Heart left ventricle (tissue), 16 donors: Measurements from ENCODE around the gene AJAP1. TPM values are rescaled to one million over a fixed set of nuclear protein-coding genes. Genes with fewer than 3 reads are reported as not detected.

Source experiments
- ATAC-seq, 4 donors: fragments of 200-7000 bp; cut with Tn5 transposase; one replicate each; pipeline ENCODE4 v1.9.1; 2020 to 2022; ENCODE audit warnings: moderate library complexity in 4 of 4, mild to moderate bottlenecking in 3 of 4, moderate number of reproducible peaks in 1 of 4
- DNase-seq, 5 donors: peaks; one replicate each; pipeline ENCODE4 v3.0.0-alpha.2; 2020
- H3K27ac ChIP-seq, 12 donors: fragments of 200-600 bp; sonication (generic) in 4 of 12; one replicate each; pipeline versions ENCODE4 v1.5.0 to v1.8.0; 2016 to 2022; ENCODE audit warnings: mild to moderate bottlenecking in 2 of 12
- H3K27me3 ChIP-seq, 9 donors: fragments of 200-600 bp; sonication (generic) in 2 of 9; one replicate each; pipeline versions ENCODE4 v1.5.1 to v1.8.0; 2016 to 2022; ENCODE audit warnings: mild to moderate bottlenecking in 3 of 9
- H3K36me3 ChIP-seq, 9 donors: fragments of 200-600 bp; sonication (generic) in 2 of 9; one replicate each; pipeline versions ENCODE4 v1.5.0 to v1.8.0; 2018 to 2022; ENCODE audit warnings: mild to moderate bottlenecking in 2 of 9
- H3K4me1 ChIP-seq, 12 donors: fragments of 200-600 bp; sonication (generic) in 4 of 12; one replicate each; pipeline versions ENCODE4 v1.5.0 to v1.8.0; 2016 to 2022; ENCODE audit warnings: mild to moderate bottlenecking in 3 of 12
- H3K4me3 ChIP-seq, 12 donors: fragments of 200-600 bp; sonication (generic) in 4 of 12; one replicate each; pipeline versions ENCODE4 v1.5.0 to v1.8.0; 2017 to 2022; ENCODE audit warnings: mild to moderate bottlenecking in 9 of 12, moderate library complexity in 4 of 12
- H3K9me3 ChIP-seq, 12 donors: fragments of 200-600 bp; sonication (generic) in 4 of 12; one replicate each; pipeline versions ENCODE4 v1.5.0 to v1.8.0; 2016 to 2022; ENCODE audit warnings: mild to moderate bottlenecking in 1 of 12
- CTCF ChIP-seq, 12 donors: fragments of 200-600 bp; sonication (generic) in 4 of 12; IDR thresholded peaks; one replicate each; pipeline versions ENCODE4 v1.5.0 to v1.8.0; 2018 to 2022; ENCODE audit warnings: antibody characterized with exemption in 12 of 12, mild to moderate bottlenecking in 5 of 12
- POLR2A ChIP-seq, 2 donors: fragments of 450-650 bp; IDR thresholded peaks; one replicate each; pipeline ENCODE4 v1.6.1; 2017; ENCODE audit warnings: antibody characterized with exemption in 2 of 2, mild to moderate bottlenecking in 2 of 2, moderate library complexity in 2 of 2
- WGBS, 4 donors: extraction: QIAGEN DNeasy Blood & Tissue Kit in 2 of 4; methylation state at CpG; one replicate each; pipeline versions ENCODE4 v1.1.5 to v1.1.7; 2013 to 2018; 5-methylcytosine and 5-hydroxymethylcytosine counted together
- intact Hi-C, 10 donors: fragments of 100-400 bp; cut with DNase I; formaldehyde crosslinking; loops; one replicate each; pipeline versions ENCODE4 v1.11.1 to v1.14.2; 2022
- polyA plus RNA-seq, 2 donors: library from polyadenylated mRNA; stranded (reverse); fragments of 200-250 nt; gene quantifications; one replicate each; pipeline ENCODE4 v1.2.3, GENCODE V29; 2013
- total RNA-seq, 9 donors: library from RNA; depleted of rRNA in 2 of 9; stranded (reverse); fragments of >200 nt in 2 of 9; fragmentation: NEBNext Ultra II Directional in 3 of 9; extraction: Animal tissue kit (Norgen Biotek cat#: 25700) in 3 of 9; gene quantifications; one replicate each; pipeline versions ENCODE4 v1.1.0 to v1.2.4, GENCODE V29; 2016 to 2023
- donor health status: ischemic (EF 13 %, LVEDD 7.1; RV severe dilation, severe dysfunction).
- donor health status: healthy with polysubstance abuse.
- donor health status: DM: no; HTN: yes; CAD: no.
- donor health status: DM: no; HTN: no; CAD: no.
- donor health status: ischemic (EF 25% LVEDD 6.9; RV normal size, moderate dysfunction).
- donor health status: ischemic (EF 25% LVEDD 5.7; RV mildly dilated, moderate dysfunction).
- donor health status: healthy.
- donor health status: DM: yes; HTN: yes; CAD: no.
- donor health status: ischemic (EF 35%, LVEDD 5.7; RV mildly dilated, moderate dysfunction).
- donor health status: nonischemic (EF 11% LVEDD 7.7; RV severe dilation, severe dysfunction).
- donor health status: DM: yes; HTN: yes; CAD: no.
- donor health status: PGD.
- donor health status: ischemic (EF 29% LVEDD 5.4; RV normal size, mild dysfunction).
- donor health status: nonischemic (EF 23%, LVEDD 6.1; RV moderate dilation, normal function).

Gene AJAP1
- total and polyA plus RNA-seq, 11 donors, result 0.01 to 0.67 (median 0.07) TPM; not detected in 2

GRCh38 chr1:4803335-4803734, 148.9 kb downstream of the AJAP1 start:
- ATAC-seq, result no peak
- H3K36me3 ChIP-seq, result no peaks in the 10 kb centered on the region
- TF ChIP-seq CTCF (IDR thresholded peaks at IDR 0.05) (no peak), POLR2A (IDR thresholded peaks at IDR 0.05) (no peak)
- peaks cover 0 to 13% (median 2%) of the 10 kb centered on the region in 12 donors for H3K9me3 ChIP-seq
- intact Hi-C loops, result no loop called here
- DNase-seq, result no peak
- no peak overlapping the region for H3K27ac ChIP-seq
- peaks cover 0 to 37% (median 0%) of the 10 kb centered on the region in 9 donors for H3K27me3 ChIP-seq
- H3K4me1 ChIP-seq, result peaks cover 0 to 5% (median 0%) of the 10 kb centered on the region in 12 donors
- no peak overlapping the region for H3K4me3 ChIP-seq

- peaks cover 0 to 15% (median 0%) of the 10 kb centered on the region in 9 donors for H3K27me3 ChIP-seq
- no peak overlapping the region for H3K4me3 ChIP-seq
Observed at GRCh38 chr1:4805987-4806386, 151.6 kb downstream of the AJAP1 start.

GRCh38 chr1:4820543-4820942, 166.1 kb downstream of the AJAP1 start:
- no peak overlapping the region for H3K4me3 ChIP-seq
- WGBS, 4 donors, result 76 to 100% (median 87%) methylated on average over 1 of the region's 1 CpG
- intact Hi-C loops, result loop anchor here in 1 of 10 donors (10.0 kb wide), 1 partner anchor 156 kb away; no protein-coding TSS in a partner anchor
- no peaks in the 10 kb centered on the region for H3K4me1 ChIP-seq
- no peaks in the 10 kb centered on the region for H3K36me3 ChIP-seq
- no peak overlapping the region for H3K27ac ChIP-seq
- no peak for TF ChIP-seq POLR2A (IDR thresholded peaks at IDR 0.05)
- no peak for TF ChIP-seq CTCF (IDR thresholded peaks at IDR 0.05)
- H3K9me3 ChIP-seq, result peaks cover 0 to 30% (median 6%) of the 10 kb centered on the region in 12 donors
- peaks cover 0 to 2% (median 0%) of the 10 kb centered on the region in 9 donors for H3K27me3 ChIP-seq
- no peak for ATAC-seq
- DNase-seq, result no peak

More at GRCh38 chr1:4805987-4806386, 151.6 kb downstream of the AJAP1 start:
- no peak for DNase-seq
- ATAC-seq, result no peak
- Histone ChIP-seq H3K36me3 (no peaks in the 10 kb centered on the region), H3K4me1 (peaks cover 0 to 4% (median 0%) of the 10 kb centered on the region in 12 donors), H3K9me3 (peaks cover 0 to 19% (median 2%) of the 10 kb centered on the region in 12 donors), H3K27ac (no peak overlapping the region)
- TF ChIP-seq CTCF (IDR thresholded peaks at IDR 0.05) (no peak), POLR2A (IDR thresholded peaks at IDR 0.05) (no peak)
- intact Hi-C loops, result no loop called here
- WGBS, 4 donors, result 17 to 26% (median 20%) methylated on average over 2 of the region's 2 CpGs

GRCh38 chr1:4825800-4826450, 171.5 kb downstream of the AJAP1 start:
- Histone ChIP-seq H3K27ac (no peak overlapping the region), H3K27me3 (peaks cover 0 to 9% (median 0%) of the 10 kb centered on the region in 9 donors), H3K4me3 (no peak overlapping the region), H3K4me1 (no peaks in the 10 kb centered on the region), H3K36me3 (no peaks in the 10 kb centered on the region), H3K9me3 (peaks cover 0 to 15% (median 0%) of the 10 kb centered on the region in 12 donors)
- intact Hi-C loops, result loop anchor here in 2 of 10 donors (5.0 to 10.0 kb wide), 2 partner anchors 161 to 914 kb away; no protein-coding TSS in a partner anchor
- ATAC-seq, result peak in 1 of 4 donors; percentile 38
- TF ChIP-seq CTCF (IDR thresholded peaks at IDR 0.05), result peak in 7 of 12 donors; percentile 17 to 43 (median 35)
- no peak for TF ChIP-seq POLR2A (IDR thresholded peaks at IDR 0.05)
- 46 to 60% (median 47%) methylated on average over 5 of the region's 5 CpGs for WGBS, 4 donors
- no peak for DNase-seq
